ENCODE results near the gene RPA4.
"Not testable (repeated sequence)": the region's sequence is repeated elsewhere in the genome, so short reads cannot be mapped to it uniquely, and the experiment has no call there.

Gene RPA4, protein sequence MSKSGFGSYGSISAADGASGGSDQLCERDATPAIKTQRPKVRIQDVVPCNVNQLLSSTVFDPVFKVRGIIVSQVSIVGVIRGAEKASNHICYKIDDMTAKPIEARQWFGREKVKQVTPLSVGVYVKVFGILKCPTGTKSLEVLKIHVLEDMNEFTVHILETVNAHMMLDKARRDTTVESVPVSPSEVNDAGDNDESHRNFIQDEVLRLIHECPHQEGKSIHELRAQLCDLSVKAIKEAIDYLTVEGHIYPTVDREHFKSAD

DNA sequence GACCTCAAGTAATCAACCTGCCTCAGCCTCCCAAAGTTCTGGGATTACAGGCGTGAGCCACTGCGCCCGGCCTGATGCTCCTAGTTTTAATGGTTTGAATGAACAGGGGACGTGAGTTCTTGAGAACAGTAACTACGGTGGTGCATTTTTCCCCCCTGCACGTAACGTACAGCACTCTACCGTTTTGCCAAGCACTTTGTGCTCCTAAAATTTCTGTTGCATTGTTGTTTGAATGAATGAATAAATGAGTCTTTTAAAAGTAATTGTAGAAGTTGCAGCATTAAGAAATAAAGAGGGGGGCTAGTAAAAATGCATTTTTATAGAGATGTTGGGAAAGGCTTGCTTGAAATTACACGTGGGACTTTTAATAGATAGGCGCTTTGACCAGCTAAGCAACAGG lies at the start of gene RPA4:
TSS of gene RPA4 (plus strand) at position 301 of the 400 bp plus-strand sequence. CDS start 403 bp downstream, outside the sequence.
- DNase-seq (ENCODE audit: low read depth, low spot score), result no peak
- CTCF ChIA-PET, result no interaction called here
- POLR2A ChIA-PET, result no interaction called here
- H3K4me3 ChIP-seq (ENCODE audit: low read depth, low read length), result no peak within 1 kb of the TSS
- no peak for TF ChIP-seq CTCF (IDR thresholded peaks at IDR 0.05; ENCODE audit: insufficient read depth, low read length, missing control alignments)

- no peak for DNase-seq (ENCODE audit: low read depth, low spot score)
- ChIA-PET CTCF (no interaction called here), POLR2A (no interaction called here)
- TF ChIP-seq CTCF (IDR thresholded peaks at IDR 0.05; ENCODE audit: insufficient read depth, low read length, missing control alignments), result no peak
- no peak overlapping the region for H3K4me3 ChIP-seq (ENCODE audit: low read depth, low read length)
Observed at GRCh38 chrX:96834137-96834536, 49.6 kb upstream of the RPA4 start.

GRCh38 chrX:96835660-96836289 lies 47.9 kb upstream of the RPA4 start:
- DNase-seq (ENCODE audit: low read depth, low spot score), result no peak
- no peak for TF ChIP-seq CTCF (IDR thresholded peaks at IDR 0.05; ENCODE audit: insufficient read depth, low read length, missing control alignments)
- no peak overlapping the region for H3K4me3 ChIP-seq (ENCODE audit: low read depth, low read length)
- ChIA-PET CTCF (no interaction called here), POLR2A (no interaction called here)

GRCh38 chrX:96837808-96838207 lies 45.9 kb upstream of the RPA4 start:
- no peak for DNase-seq (ENCODE audit: low read depth, low spot score)
- no peak for TF ChIP-seq CTCF (IDR thresholded peaks at IDR 0.05; ENCODE audit: insufficient read depth, low read length, missing control alignments)
- CTCF ChIA-PET, result no interaction called here
- POLR2A ChIA-PET, result no interaction called here
- H3K4me3 ChIP-seq (ENCODE audit: low read depth, low read length), result no peak overlapping the region

- no peak for TF ChIP-seq CTCF (IDR thresholded peaks at IDR 0.05; ENCODE audit: insufficient read depth, low read length, missing control alignments)
- H3K4me3 ChIP-seq (ENCODE audit: low read depth, low read length), result no peak overlapping the region
- ChIA-PET POLR2A (no interaction called here), CTCF (no interaction called here)
- DNase-seq (ENCODE audit: low read depth, low spot score), result no peak
Observed at GRCh38 chrX:96838537-96838936, 45.2 kb upstream of the RPA4 start.

- POLR2A ChIA-PET, result no interaction called here
- DNase-seq (ENCODE audit: low read depth, low spot score), result no peak
Observed at GRCh38 chrX:96841325-96841724, 42.4 kb upstream of the RPA4 start.

GRCh38 chrX:96841866-96842265 lies 41.8 kb upstream of the RPA4 start:
- POLR2A ChIA-PET; H3K4me3 ChIP-seq (ENCODE audit: low read depth, low read length); DNase-seq (ENCODE audit: low read depth, low spot score); CTCF ChIA-PET: not testable (repeated sequence)

More at GRCh38 chrX:96841325-96841724, 42.4 kb upstream of the RPA4 start:
- H3K4me3 ChIP-seq (ENCODE audit: low read depth, low read length), result no peak overlapping the region
- TF ChIP-seq CTCF (IDR thresholded peaks at IDR 0.05; ENCODE audit: insufficient read depth, low read length, missing control alignments), result no peak
- CTCF ChIA-PET, result no interaction called here

Measured in AG04449 (cell line).